ENCODE data around the gene AFF3. TPM values are rescaled to one million over a fixed set of nuclear protein-coding genes. Genes with fewer than 3 reads are reported as not detected.

The AFF3 gene
- total and polyA plus RNA-seq, 8 donors: 1.4 to 78.8 (median 14.7) TPM

- no peak for TF ChIP-seq EP300 (IDR thresholded peaks at IDR 0.05)
- TF ChIP-seq POLR2AphosphoS5 (IDR thresholded peaks at IDR 0.05): no peak
- TF ChIP-seq, protein P1, sequence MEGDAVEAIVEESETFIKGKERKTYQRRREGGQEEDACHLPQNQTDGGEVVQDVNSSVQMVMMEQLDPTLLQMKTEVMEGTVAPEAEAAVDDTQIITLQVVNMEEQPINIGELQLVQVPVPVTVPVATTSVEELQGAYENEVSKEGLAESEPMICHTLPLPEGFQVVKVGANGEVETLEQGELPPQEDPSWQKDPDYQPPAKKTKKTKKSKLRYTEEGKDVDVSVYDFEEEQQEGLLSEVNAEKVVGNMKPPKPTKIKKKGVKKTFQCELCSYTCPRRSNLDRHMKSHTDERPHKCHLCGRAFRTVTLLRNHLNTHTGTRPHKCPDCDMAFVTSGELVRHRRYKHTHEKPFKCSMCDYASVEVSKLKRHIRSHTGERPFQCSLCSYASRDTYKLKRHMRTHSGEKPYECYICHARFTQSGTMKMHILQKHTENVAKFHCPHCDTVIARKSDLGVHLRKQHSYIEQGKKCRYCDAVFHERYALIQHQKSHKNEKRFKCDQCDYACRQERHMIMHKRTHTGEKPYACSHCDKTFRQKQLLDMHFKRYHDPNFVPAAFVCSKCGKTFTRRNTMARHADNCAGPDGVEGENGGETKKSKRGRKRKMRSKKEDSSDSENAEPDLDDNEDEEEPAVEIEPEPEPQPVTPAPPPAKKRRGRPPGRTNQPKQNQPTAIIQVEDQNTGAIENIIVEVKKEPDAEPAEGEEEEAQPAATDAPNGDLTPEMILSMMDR (IDR thresholded peaks at IDR 0.05): no peak
- TF ChIP-seq POLR2A (IDR thresholded peaks at IDR 0.05): no peak
- no peaks in the 10 kb centered on the region for H3K36me3 ChIP-seq
- whole genome bisulfite sequencing, 5 donors: 63 to 76% (median 67%) methylated on average over 4 of the region's 4 CpGs
- no peak overlapping the region for H3K27ac ChIP-seq
- intact Hi-C loops (cut with DNase I; ENCODE audit: low total_unique reads): no loop called here
- H3K27me3 ChIP-seq: peaks cover 0 to 4% (median 0%) of the 10 kb centered on the region in 3 donors
- H3K4me1 ChIP-seq: peaks cover 0 to 11% (median 0%) of the 10 kb centered on the region in 4 donors
- no peaks in the 10 kb centered on the region for H3K9me3 ChIP-seq
- DNase-seq: no peak
- no peak overlapping the region for H3K4me3 ChIP-seq
These were observed 628.0 kb downstream of the AFF3 start for GRCh38 chr2:99514357-99514756.

GRCh38 chr2:99512181-99512591, 630.2 kb downstream of the AFF3 start:
- Histone ChIP-seq H3K27me3 (no peaks in the 10 kb centered on the region), H3K27ac (peak overlapping the region in 1 of 5 donors; percentile 39), H3K36me3 (no peaks in the 10 kb centered on the region), H3K9me3 (no peaks in the 10 kb centered on the region), H3K4me1 (peaks cover 0 to 18% (median 0%) of the 10 kb centered on the region in 4 donors), H3K4me3 (no peak overlapping the region)
- no peak for TF ChIP-seq EP300 (IDR thresholded peaks at IDR 0.05)
- peak in 1 of 3 donors; percentile 42 for TF ChIP-seq POLR2AphosphoS5 (IDR thresholded peaks at IDR 0.05)
- intact Hi-C loops (cut with DNase I; ENCODE audit: low total_unique reads): no loop called here
- peak in 1 of 2 donors; percentile 78 for DNase-seq
- 72 to 84% (median 77%) methylated on average over 1 of the region's 1 CpG for WGBS, 5 donors

DNA sequence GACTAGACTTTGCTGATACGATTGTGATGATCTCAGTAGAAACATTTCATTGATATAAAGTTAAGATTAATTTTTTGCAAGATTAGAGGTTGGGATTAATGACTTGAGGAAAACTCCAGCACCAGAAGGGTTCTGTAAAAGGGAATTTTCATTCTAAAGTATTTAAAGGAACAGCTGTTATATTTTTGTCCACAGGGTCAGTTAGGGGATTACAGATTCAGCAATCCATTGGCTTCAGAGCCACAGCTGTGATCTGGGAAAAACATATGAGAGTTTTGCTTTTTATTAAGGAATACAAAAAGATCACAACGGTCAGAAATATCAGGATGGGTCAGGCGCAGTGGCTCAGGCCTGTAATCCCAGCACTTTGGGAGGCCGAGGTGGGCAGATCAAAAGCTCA, 633.0 kb downstream of the AFF3 start:
- no peaks in the 10 kb centered on the region for H3K9me3 ChIP-seq
- H3K36me3 ChIP-seq: no peaks in the 10 kb centered on the region
- 61 to 81% (median 77%) methylated on average over 4 of the region's 4 CpGs for WGBS, 5 donors
- peak in 1 of 2 donors; percentile 40 for DNase-seq
- intact Hi-C loops (cut with DNase I; ENCODE audit: low total_unique reads): no loop called here
- peaks cover 0 to 15% (median 0%) of the 10 kb centered on the region in 4 donors for H3K4me1 ChIP-seq
- no peak overlapping the region for H3K27ac ChIP-seq
- no peaks in the 10 kb centered on the region for H3K27me3 ChIP-seq
- TF ChIP-seq POLR2A (IDR thresholded peaks at IDR 0.05) (no peak), POLR2AphosphoS5 (IDR thresholded peaks at IDR 0.05) (no peak), EP300 (IDR thresholded peaks at IDR 0.05) (no peak)
- TF ChIP-seq, protein P1 (IDR thresholded peaks at IDR 0.05): no peak
- no peak overlapping the region for H3K4me3 ChIP-seq

DNA sequence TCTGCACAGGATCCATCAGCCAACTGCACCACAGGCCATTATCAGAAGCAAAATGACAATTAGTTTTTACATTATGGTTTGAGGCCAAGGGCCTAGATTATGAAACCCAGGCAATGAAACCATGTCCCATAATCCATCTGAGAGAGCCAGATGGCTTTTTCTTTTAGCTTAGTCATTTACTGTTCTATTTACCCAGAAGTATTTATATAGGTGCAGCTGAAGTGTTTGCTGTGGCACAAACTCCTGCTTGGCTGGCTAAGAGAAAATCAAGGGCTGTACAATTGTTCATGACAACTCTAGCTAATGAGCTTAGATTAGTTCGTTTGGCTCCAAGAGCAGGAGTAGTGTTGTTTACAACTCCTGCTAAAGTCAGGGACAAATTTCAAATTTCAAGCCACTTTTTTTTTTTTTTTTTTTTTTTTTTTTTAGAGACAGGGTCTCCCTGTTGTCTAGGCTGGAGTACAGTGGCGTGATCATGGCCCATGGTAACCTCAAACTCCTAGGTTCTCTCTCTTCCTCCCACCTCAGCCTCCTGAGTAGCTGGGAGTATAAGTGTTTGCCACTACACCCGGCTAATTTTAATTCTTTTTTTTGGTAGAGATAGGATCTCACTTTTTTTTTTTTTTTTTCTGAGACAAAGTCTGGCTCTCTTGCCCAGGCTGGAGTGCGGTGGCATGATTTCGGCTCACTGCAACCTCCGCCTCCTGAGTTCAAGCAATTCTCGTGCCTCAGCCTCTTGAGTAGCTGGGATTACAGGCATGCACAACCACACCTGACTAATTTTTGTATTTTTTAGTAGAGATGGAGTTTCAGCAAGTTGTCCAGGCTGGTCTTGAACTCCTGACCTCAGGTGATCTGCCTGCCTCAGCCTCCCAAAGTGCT, 634.2 kb downstream of the AFF3 start:
- H3K4me3 ChIP-seq: no peak overlapping the region
- peak in 1 of 2 donors; percentile 41 for DNase-seq
- WGBS, 5 donors: 80 to 87% (median 85%) methylated on average over 7 of the region's 7 CpGs
- peaks cover 0 to 13% (median 0%) of the 10 kb centered on the region in 4 donors for H3K4me1 ChIP-seq
- intact Hi-C loops (cut with DNase I; ENCODE audit: low total_unique reads): no loop called here
- H3K27me3 ChIP-seq: no peaks in the 10 kb centered on the region
- no peak overlapping the region for H3K27ac ChIP-seq
- no peaks in the 10 kb centered on the region for H3K9me3 ChIP-seq
- TF ChIP-seq POLR2A (IDR thresholded peaks at IDR 0.05): no peak
- TF ChIP-seq, protein P1 (IDR thresholded peaks at IDR 0.05): no peak
- no peak for TF ChIP-seq EP300 (IDR thresholded peaks at IDR 0.05)
- TF ChIP-seq POLR2AphosphoS5 (IDR thresholded peaks at IDR 0.05): no peak
- H3K36me3 ChIP-seq: no peaks in the 10 kb centered on the region

Data from stomach (tissue), 9 donors.